ENCODE data around the gene SPHK1. TPM values are rescaled to one million over a fixed set of nuclear protein-coding genes. Genes with fewer than 3 reads are reported as not detected.

SPHK1 gene
- total and polyA plus RNA-seq, 3 donors from 2014 or later, result 8.0 to 17.7 (median 14.7) TPM

DNA sequence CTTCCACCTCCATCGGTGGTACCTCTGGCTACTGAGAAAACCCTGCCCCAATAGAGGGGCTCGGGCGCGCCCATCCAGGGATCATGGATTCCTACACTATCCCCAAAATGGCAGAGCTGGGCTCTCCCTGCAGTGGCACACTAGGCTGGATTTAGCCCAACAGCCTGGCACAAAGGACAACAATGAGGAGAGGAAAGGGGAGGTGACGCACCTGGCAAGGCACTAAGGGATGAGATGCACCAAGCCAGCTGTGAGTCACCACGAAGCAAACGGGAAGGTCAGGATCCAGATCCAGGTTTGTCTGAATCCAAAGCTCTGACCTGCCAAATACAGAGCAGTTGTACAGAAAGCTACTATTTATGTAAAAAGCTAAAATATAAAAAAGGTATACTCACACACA, 50.5 kb downstream of the SPHK1 start:
- Histone ChIP-seq H3K27ac (no peak overlapping the region), H3K4me1 (no peaks in the 10 kb centered on the region), H3K4me3 (no peak overlapping the region), H3K27me3 (no peaks in the 10 kb centered on the region), H3K36me3 (ENCODE audit: low read depth, missing control alignments) (no peaks in the 10 kb centered on the region), H3K9me3 (no peaks in the 10 kb centered on the region)
- 84 to 88% methylated on average over 7 of the region's 7 CpGs for WGBS, 2 donors
- no peak for DNase-seq
- no peak for TF ChIP-seq POLR2A (IDR thresholded peaks at IDR 0.05)
- TF ChIP-seq, protein P1, sequence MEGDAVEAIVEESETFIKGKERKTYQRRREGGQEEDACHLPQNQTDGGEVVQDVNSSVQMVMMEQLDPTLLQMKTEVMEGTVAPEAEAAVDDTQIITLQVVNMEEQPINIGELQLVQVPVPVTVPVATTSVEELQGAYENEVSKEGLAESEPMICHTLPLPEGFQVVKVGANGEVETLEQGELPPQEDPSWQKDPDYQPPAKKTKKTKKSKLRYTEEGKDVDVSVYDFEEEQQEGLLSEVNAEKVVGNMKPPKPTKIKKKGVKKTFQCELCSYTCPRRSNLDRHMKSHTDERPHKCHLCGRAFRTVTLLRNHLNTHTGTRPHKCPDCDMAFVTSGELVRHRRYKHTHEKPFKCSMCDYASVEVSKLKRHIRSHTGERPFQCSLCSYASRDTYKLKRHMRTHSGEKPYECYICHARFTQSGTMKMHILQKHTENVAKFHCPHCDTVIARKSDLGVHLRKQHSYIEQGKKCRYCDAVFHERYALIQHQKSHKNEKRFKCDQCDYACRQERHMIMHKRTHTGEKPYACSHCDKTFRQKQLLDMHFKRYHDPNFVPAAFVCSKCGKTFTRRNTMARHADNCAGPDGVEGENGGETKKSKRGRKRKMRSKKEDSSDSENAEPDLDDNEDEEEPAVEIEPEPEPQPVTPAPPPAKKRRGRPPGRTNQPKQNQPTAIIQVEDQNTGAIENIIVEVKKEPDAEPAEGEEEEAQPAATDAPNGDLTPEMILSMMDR (IDR thresholded peaks at IDR 0.05), result no peak
- intact Hi-C loops (cut with DNase I; ENCODE audit: low total_unique reads), result no loop called here

- intact Hi-C loops (cut with DNase I; ENCODE audit: low total_unique reads), result no loop called here
- DNase-seq, result no peak
Measured at GRCh38 chr17:76435751-76436150, 51.3 kb downstream of the SPHK1 start.

More at GRCh38 chr17:76435751-76436150, 51.3 kb downstream of the SPHK1 start:
- no peaks in the 10 kb centered on the region for H3K4me1 ChIP-seq
- H3K36me3 ChIP-seq (ENCODE audit: low read depth, missing control alignments), result no peaks in the 10 kb centered on the region
- TF ChIP-seq, protein P1 (IDR thresholded peaks at IDR 0.05), result no peak
- TF ChIP-seq POLR2A (IDR thresholded peaks at IDR 0.05), result no peak
- H3K27me3 ChIP-seq, result no peaks in the 10 kb centered on the region
- no peak overlapping the region for H3K4me3 ChIP-seq
- no peak overlapping the region for H3K27ac ChIP-seq
- no peaks in the 10 kb centered on the region for H3K9me3 ChIP-seq
- 94 to 96% methylated on average over 11 of the region's 11 CpGs for WGBS, 2 donors

Small RNA genes within 50 kb of the gene (small RNA-seq; reads per million reads assigned to genes)
- gene RNU6-24P, result 0 reads per million in 2 donors

Other genes starting within 250 kb of the SPHK1 start
- gene FOXJ1, start 243.4 kb upstream of the SPHK1 start, total RNA-seq, result 10 to 100 TPM; 22.9 to 29.4 TPM
- gene FOXJ1, start 243.4 kb upstream of the SPHK1 start, polyA plus RNA-seq (ENCODE audit: insufficient read depth, low read depth, low replicate concordance), result 30.5 TPM
- gene RNF157, start 144.1 kb upstream of the SPHK1 start, total RNA-seq, result 100 to 1,000 TPM; 101 to 108 TPM
- 98.8 TPM for gene RNF157, start 144.1 kb upstream of the SPHK1 start, polyA plus RNA-seq (ENCODE audit: insufficient read depth, low read depth, low replicate concordance)
- gene UBALD2, start 119.3 kb upstream of the SPHK1 start, total RNA-seq, result 10 to 100 TPM; 13.6 to 16.7 TPM
- gene UBALD2, start 119.3 kb upstream of the SPHK1 start, polyA plus RNA-seq (ENCODE audit: insufficient read depth, low read depth, low replicate concordance), result 48.7 TPM
- gene QRICH2, start 76.3 kb upstream of the SPHK1 start, total RNA-seq, result 10 to 100 TPM; 27.0 to 39.0 TPM
- 43.4 TPM for gene QRICH2, start 76.3 kb upstream of the SPHK1 start, polyA plus RNA-seq (ENCODE audit: insufficient read depth, low read depth, low replicate concordance)
- gene PRPSAP1, start 30.7 kb upstream of the SPHK1 start, total RNA-seq, result 100 to 1,000 TPM; 132 to 152 TPM
- 184 TPM for gene PRPSAP1, start 30.7 kb upstream of the SPHK1 start, polyA plus RNA-seq (ENCODE audit: insufficient read depth, low read depth, low replicate concordance)
- 10 to 100 TPM; 56.6 to 58.0 TPM for gene UBE2O, start 68.5 kb downstream of the SPHK1 start, total RNA-seq
- 40.6 TPM for gene UBE2O, start 68.5 kb downstream of the SPHK1 start, polyA plus RNA-seq (ENCODE audit: insufficient read depth, low read depth, low replicate concordance)
- gene AANAT, start 83.0 kb downstream of the SPHK1 start, total RNA-seq, result 1 to 10 TPM; 2.0 to 4.3 TPM
- gene AANAT, start 83.0 kb downstream of the SPHK1 start, polyA plus RNA-seq (ENCODE audit: insufficient read depth, low read depth, low replicate concordance), result 4.4 TPM
- gene RHBDF2, start 116.8 kb downstream of the SPHK1 start, total RNA-seq, result 10 to 100 TPM; 26.3 to 30.2 TPM
- gene RHBDF2, start 116.8 kb downstream of the SPHK1 start, polyA plus RNA-seq (ENCODE audit: insufficient read depth, low read depth, low replicate concordance), result 9.7 TPM
- gene CYGB, start 153.1 kb downstream of the SPHK1 start, total RNA-seq, result 1 to 10 TPM; 3.4 to 7.2 TPM
- 9.9 TPM for gene CYGB, start 153.1 kb downstream of the SPHK1 start, polyA plus RNA-seq (ENCODE audit: insufficient read depth, low read depth, low replicate concordance)
- gene PRCD, start 155.4 kb downstream of the SPHK1 start, total RNA-seq, result 1 to 10 TPM; 3.2 to 3.8 TPM
- 4.6 TPM for gene PRCD, start 155.4 kb downstream of the SPHK1 start, polyA plus RNA-seq (ENCODE audit: insufficient read depth, low read depth, low replicate concordance)
- 10 to 100 TPM; 29.7 to 87.5 TPM for gene ST6GALNAC2, start 201.3 kb downstream of the SPHK1 start, total RNA-seq
- gene ST6GALNAC2, start 201.3 kb downstream of the SPHK1 start, polyA plus RNA-seq (ENCODE audit: insufficient read depth, low read depth, low replicate concordance), result 107 TPM